GM15510 (cell line): ENCODE data around the gene TTC36.

Experiments used
- POLR2A ChIP-seq: IDR thresholded peaks from 3 replicates; pipeline ENCODE4 v1.6.1; 2011; ENCODE audit warnings: borderline replicate concordance; ENCODE audit not compliant: insufficient read length; ENCODE audit errors: extremely low read depth

TTC36 gene

DNA sequence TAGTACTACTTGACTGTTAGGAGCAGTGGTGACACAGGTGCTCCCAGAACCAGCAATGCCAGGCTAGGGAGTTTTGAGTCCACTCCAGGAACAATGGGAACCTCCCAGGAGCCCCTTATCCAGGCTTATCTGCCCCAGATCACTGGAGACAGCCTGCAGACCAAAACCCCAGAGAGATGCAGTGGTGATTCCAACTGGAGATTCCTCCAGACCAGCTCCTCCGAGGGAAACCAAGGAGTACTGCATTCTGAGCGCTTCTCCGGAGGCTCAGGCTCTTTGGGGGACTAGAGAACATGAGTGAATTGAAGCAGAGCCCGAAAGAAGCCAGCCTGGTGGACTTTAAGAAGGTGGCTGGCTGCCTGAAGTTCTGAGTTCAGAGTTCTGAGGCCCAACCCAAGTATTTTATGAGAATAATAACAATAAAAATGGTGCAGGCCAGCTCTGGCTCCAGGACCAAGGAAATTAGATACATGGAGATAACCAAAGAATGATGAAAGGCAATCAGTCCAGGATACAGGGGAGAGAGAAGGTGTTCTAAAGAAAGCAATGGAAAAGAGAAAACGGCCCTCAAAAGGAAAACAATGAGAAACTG, 2.4 kb downstream of the TTC36 start:
- TF ChIP-seq POLR2A = no peak

DNA sequence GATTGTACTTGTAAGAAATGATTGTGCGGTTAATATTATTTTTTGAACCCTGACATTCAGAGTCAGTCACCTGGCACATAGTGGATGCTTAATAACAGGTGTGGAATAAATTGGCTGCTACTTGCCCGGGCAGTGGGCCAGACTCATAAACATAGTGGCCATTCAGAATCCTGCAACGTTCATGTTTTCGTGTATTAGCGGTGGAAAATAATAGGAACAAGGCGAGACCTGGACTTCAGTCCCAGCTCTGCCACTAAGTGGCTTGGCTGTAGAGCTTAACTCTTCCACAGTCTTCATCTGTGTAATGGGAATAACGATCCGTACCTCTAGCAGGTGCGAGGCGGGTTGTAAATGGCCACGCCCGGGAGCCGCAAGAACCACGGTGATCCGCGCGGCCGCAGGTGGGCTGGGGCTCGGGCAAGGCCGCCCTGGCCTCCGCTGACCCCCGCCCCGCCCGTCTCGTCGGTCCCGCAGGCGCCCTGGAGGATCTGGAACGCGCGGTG, 3.0 kb downstream of the TTC36 start:
- no peak for TF ChIP-seq POLR2A

DNA sequence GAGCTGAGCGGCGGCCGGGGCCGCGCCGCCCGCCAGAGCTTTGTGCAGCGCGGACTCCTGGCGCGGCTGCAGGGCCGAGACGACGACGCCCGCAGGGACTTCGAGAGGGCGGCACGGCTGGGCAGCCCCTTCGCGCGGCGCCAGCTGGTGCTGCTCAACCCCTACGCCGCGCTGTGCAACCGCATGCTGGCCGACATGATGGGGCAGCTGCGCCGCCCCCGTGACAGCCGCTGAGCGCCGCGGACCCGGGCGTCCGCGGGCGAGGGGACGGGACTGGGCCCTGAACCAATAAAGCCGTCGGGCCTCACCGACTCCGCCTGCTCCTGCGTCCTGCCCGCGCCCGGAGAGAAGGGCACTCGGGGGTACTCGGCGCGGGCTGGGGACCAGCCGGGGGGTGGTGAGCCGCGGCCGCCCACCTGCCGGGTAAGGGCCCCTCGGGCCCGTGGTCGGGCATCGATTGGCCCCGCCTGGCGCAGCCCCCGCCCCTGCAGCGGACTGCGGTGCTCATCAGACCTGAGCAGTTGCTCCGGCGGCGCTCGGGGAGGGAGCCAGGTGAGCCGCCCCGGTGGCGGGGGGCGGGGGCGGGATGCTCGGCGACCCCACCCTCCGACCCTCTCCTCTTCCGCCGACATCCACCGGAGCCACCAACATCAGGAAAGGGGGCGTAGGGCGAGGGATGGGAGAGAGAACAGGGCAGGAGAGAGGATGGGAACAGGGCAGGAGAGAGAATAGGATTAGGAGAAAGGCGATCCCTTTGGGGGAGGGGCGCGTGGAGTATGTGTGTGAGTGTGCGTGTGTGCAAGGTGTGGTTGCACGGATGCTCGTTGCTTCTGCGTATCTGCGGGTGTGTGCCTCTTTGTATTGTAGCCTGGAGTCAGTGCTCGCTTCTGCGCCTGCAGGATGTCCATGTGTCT, 3.7 kb downstream of the TTC36 start, which contains the start of gene TMEM25:
TMEM25 (plus strand) TSS at position 510 of the 914 bp plus-strand sequence. CDS start 610 bp downstream, outside the sequence.
- peak; percentile 39 for TF ChIP-seq POLR2A

DNA sequence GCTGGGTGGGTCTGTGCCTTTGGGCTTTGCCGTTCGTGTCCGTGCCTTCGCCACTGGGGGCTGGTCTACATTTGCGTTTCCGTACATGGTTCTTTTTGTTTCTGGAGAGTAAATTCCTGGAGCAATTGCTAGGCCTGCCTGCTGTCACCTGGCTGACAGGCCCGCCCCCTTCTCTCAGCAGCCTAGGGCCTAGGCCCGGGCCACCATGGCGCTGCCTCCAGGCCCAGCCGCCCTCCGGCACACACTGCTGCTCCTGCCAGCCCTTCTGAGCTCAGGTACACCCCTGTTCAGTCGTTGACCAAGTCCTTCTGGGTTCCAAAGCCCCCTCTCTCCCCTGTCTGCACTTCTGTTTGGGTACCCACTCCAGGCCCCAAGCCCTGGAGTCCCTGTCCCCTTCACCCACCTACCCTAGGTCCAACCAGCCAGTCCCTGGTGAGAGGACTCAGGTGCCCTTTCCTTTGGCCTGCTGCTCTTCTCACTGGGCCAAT, 4.4 kb downstream of the TTC36 start:
- TF ChIP-seq POLR2A = no peak

DNA sequence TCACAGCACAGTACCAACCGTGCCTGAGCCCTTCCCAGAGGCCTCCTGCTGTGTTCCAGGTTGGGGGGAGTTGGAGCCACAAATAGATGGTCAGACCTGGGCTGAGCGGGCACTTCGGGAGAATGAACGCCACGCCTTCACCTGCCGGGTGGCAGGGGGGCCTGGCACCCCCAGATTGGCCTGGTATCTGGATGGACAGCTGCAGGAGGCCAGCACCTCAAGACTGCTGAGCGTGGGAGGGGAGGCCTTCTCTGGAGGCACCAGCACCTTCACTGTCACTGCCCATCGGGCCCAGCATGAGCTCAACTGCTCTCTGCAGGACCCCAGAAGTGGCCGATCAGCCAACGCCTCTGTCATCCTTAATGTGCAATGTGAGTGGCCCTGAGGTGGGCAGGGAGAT, 4.8 kb downstream of the TTC36 start:
- TF ChIP-seq POLR2A = no peak

DNA sequence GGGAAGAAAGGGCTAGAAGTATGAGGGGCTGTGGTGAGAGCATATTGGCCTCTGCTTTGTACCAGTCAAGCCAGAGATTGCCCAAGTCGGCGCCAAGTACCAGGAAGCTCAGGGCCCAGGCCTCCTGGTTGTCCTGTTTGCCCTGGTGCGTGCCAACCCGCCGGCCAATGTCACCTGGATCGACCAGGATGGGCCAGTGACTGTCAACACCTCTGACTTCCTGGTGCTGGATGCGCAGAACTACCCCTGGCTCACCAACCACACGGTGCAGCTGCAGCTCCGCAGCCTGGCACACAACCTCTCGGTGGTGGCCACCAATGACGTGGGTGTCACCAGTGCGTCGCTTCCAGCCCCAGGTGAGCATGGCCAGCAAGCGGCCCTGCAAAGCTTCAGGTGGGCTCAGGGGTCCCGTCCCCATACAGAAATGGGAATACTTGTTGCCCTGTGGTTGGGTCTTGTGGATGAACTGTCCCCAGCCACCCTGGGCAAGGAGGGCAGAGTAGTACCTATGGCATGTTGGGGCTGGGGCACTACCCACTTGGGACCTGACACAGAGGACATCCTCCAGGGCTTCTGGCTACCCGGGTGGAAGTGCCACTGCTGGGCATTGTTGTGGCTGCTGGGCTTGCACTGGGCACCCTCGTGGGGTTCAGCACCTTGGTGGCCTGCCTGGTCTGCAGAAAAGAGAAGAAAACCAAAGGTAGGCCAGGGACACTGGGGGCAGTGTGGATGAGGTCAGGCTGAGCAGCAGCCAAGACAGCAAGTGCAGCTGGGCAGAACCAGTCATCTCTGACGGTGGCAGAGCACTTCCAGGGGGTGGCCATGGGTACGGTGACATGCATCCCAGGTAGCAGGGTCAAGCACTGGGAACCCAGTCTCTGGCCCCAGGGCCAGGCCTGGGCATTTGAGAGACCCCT, 5.8 kb downstream of the TTC36 start:
- TF ChIP-seq POLR2A = no peak

DNA sequence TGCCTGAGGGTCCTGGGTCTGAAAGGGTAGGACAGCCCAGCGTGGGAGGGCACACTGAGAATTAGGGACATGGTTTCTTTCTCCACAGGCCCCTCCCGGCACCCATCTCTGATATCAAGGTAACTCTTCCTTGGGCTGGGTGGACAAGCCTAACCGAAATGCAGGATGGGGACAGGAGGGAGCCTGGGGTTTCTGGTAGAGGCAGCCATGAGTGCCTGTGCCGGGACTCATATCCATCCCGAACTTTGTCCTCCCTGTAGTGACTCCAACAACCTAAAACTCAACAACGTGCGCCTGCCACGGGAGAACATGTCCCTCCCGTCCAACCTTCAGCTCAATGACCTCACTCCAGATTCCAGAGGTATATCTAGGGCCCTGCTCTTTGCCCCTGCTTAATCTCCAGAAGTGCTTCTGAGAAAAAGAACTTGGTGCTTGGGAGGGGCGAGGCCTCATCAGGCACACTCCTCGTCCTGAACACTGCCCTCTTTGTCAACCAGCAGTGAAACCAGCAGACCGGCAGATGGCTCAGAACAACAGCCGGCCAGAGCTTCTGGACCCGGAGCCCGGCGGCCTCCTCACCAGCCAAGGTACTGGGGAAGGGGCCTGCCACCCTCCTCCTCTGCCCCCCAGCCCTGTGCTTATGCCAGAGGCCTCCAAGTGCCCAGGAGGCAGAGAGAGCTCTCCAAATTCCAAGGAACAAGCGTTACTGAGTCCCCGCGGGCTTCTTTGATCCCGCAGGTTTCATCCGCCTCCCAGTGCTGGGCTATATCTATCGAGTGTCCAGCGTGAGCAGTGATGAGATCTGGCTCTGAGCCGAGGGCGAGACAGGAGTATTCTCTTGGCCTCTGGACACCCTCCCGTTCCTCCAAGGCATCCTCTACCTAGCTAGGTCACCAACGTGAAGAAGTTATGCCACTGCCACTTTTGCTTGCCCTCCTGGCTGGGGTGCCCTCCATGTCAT, 6.8 kb downstream of the TTC36 start:
- TF ChIP-seq POLR2A = no peak

DNA sequence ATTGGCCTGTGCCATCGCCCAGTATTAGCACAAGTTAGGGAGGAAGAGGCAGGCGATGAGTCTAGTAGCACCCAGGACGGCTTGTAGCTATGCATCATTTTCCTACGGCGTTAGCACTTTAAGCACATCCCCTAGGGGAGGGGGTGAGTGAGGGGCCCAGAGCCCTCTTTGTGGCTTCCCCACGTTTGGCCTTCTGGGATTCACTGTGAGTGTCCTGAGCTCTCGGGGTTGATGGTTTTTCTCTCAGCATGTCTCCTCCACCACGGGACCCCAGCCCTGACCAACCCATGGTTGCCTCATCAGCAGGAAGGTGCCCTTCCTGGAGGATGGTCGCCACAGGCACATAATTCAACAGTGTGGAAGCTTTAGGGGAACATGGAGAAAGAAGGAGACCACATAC, 8.0 kb downstream of the TTC36 start:
- no peak for TF ChIP-seq POLR2A

DNA sequence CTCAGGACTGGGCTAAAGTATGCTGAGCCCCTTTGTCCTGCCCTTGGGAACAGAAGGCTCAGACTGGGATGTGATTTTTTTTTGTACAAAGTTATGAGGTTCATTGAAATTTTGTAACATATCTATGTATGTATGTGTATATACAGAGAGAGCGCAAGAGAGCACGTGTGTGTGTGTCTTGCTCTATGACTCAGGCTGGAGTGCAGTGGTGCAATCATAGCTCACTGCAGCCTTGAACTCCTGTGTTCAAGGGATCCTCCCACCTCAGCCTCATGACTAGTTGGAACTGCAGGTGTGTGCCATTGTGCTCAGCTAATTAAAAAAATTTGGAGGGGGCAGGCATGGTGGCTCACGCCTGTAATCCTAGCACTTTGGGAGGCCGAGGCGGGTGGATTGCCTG, 9.5 kb downstream of the TTC36 start:
- TF ChIP-seq POLR2A = no peak

DNA sequence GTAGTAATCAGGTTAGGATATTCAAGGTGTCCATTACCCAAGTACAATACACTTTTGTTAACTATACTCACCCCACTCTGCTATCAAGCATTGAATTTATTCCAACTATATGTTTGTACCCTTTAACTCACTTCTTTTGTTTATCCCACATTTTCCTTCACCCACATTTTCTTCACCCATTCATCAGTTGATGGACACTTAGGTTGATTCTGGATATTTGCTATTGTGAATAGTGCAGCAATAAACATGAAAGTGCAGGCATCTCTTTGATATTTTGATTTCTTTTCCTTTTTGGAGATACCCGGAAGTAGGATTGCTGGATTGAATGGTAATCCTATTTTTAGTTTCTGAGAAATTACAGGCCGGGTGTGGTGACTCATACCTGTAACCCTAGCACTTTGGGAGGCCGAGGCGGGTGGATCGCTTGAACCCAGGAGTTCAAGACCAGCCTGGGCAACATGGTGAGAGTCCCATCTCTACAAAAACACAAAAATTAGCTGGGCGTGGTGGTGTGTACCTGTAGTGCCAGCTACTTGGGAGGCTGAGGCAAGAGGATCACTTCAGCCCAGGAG, 10.2 kb downstream of the TTC36 start:
- TF ChIP-seq POLR2A = no peak

DNA sequence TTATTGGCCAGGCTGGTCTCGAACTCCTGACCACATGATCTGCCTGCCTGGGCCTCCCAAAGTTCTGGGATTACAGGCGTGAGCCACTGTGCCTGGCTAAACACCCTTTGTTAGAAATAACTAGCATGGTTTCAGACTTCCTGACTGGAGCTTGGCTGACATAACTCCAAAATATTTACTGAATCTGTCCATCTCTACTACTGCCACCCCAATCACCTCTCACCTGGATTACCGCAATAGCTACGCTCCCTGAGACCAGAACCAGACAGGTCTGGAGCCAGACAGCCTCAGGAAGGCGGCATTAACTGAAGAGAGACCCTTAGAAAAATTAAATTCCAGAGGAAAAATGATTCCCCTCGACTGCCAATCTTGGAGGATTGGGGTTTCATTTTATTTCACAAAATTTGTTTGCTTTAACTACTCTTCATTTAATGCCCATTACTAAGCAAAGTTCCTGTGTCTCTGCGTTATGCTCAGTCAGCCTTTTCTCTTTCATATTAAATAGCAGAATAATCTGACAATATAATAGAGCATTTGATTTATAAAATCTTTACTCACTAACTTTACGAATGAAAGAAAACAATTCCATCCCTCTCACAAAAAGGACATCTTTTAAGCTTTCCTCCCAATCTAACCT, 16.9 kb downstream of the TTC36 start:
- TF ChIP-seq POLR2A = no peak

DNA sequence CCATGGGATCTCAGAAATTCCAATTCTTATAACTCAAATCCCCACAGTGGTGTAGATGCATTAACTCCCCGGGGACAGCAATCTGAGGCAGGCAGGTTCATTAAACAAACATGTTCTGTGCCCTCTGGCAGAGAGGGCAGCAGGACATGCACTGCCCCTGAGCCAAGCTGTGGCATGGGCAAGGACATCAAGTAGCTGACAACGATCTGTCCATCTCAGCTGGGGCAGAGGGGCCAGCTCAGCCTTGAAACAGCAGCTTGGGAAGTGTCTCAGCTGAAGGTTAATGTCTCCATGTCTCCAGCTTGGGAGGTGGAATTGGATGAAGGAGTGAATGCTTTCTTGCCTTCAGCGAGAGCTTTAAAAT, 17.4 kb downstream of the TTC36 start:
- no peak for TF ChIP-seq POLR2A

DNA sequence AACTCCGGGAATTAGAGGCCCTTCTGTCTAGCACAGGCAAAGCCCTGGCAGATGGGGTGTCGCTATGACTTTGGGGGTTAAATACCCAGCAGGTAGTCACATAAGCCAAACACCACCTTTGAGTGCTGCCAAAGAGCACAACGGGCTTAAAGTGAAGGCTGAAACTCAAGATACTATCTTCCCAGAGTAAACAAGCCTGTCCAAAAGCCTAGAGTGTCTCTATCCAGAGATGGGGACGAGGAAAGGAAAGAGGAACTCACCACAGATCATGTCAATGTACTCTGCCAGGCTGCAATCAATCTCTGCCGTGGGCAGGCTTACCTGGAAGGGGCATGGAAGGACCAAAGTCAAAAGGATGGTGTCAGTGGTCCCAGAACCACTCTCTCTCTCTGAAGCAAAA, 18.3 kb downstream of the TTC36 start:
- TF ChIP-seq POLR2A = no peak

DNA sequence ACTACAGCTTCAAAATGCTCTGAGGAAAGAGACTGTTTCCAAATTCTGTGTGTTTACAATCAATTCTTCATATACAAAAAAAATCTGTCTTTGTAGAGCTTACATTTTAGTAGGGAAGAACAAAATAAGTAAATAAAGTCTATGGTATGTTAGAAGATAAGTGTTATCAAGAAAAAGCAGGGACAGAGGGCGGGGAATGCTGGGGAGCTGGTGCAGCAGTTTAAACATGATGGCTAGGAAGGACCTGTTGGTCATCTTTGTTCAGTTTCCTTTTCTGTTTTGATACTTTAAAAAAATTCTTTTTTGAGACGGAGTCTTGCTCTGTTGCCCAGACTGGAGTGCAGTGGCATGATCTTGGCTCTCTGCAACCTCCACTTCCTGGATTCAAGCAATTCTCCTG, 19.9 kb downstream of the TTC36 start:
- TF ChIP-seq POLR2A = no peak

DNA sequence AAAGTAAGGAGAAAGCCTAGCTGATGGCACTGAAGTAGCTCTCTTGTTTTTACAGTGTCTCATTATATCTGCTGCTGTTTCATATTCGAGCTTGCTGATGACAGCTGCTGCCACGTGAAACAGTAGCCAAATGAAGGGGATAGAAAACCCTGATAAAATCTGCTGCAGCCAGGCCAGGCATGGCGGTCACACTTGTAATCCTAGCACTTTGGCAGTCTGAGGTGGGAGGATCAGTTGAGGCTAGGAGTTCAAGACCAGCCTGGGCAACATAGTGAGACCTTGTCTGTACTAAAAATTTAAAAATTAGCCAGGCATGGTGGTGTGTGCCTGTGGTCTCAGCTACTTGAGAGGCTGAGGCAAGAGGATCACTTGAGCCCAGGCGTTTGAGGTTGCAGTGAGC, 25.1 kb downstream of the TTC36 start:
- TF ChIP-seq POLR2A = no peak
